ENCODE data around the gene BCL11A.

DNA sequence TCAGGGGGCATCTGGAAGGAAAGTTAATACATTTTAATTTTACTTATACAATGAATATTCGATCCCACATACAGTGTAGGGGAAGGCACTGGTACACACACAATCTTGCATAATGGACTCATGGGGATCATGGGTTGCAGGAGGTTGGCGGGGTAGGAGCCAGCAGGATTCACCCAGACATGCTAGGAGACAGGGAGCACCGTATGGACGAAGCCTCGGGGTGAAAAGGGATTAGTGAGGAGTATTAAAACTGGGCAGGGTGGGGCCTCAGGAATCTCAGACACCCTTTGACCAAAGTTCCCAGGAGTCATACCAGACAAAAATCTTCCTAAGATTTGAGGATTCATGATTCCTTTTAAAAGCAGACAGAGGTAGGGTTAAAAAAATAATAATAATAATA, 140.8 kb downstream of the BCL11A start:
- TF ChIP-seq POLR2AphosphoS5 (IDR thresholded peaks at IDR 0.05) (no peak), POLR2A (IDR thresholded peaks at IDR 0.05) (no peak), EP300 (IDR thresholded peaks at IDR 0.05) (no peak)
- TF ChIP-seq, protein P1, sequence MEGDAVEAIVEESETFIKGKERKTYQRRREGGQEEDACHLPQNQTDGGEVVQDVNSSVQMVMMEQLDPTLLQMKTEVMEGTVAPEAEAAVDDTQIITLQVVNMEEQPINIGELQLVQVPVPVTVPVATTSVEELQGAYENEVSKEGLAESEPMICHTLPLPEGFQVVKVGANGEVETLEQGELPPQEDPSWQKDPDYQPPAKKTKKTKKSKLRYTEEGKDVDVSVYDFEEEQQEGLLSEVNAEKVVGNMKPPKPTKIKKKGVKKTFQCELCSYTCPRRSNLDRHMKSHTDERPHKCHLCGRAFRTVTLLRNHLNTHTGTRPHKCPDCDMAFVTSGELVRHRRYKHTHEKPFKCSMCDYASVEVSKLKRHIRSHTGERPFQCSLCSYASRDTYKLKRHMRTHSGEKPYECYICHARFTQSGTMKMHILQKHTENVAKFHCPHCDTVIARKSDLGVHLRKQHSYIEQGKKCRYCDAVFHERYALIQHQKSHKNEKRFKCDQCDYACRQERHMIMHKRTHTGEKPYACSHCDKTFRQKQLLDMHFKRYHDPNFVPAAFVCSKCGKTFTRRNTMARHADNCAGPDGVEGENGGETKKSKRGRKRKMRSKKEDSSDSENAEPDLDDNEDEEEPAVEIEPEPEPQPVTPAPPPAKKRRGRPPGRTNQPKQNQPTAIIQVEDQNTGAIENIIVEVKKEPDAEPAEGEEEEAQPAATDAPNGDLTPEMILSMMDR (IDR thresholded peaks at IDR 0.05): no peak
